Measurements from ENCODE around the gene GAN.

The GAN gene

DNA sequence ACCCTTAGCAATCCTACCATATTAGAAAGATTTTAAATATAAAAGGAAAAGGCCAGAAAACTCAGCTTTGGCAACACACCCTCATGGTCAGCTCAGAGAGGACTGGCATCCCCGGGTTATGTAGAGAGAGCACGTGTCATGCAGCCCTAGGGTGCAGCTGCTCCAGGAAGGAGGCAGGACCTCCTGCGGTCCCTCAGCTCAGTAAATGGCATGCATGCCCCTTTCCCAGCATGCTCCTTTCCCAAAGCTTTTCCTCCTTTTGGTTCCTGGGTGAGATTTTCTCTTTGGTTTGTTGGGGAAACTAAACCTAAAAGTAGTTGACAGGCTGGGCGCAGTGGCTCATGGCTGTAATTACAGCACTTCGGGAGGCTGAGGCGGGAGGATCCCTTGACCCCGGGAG lies 3.9 kb downstream of the GAN start:
- TF ChIP-seq, protein P1, sequence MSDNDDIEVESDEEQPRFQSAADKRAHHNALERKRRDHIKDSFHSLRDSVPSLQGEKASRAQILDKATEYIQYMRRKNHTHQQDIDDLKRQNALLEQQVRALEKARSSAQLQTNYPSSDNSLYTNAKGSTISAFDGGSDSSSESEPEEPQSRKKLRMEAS (IDR thresholded peaks at IDR 0.05): peak; percentile 26; the same call in 1 of the 2 replicates
- no peak for TF ChIP-seq YY1 (IDR thresholded peaks at IDR 0.05; ENCODE audit: low read depth)

DNA sequence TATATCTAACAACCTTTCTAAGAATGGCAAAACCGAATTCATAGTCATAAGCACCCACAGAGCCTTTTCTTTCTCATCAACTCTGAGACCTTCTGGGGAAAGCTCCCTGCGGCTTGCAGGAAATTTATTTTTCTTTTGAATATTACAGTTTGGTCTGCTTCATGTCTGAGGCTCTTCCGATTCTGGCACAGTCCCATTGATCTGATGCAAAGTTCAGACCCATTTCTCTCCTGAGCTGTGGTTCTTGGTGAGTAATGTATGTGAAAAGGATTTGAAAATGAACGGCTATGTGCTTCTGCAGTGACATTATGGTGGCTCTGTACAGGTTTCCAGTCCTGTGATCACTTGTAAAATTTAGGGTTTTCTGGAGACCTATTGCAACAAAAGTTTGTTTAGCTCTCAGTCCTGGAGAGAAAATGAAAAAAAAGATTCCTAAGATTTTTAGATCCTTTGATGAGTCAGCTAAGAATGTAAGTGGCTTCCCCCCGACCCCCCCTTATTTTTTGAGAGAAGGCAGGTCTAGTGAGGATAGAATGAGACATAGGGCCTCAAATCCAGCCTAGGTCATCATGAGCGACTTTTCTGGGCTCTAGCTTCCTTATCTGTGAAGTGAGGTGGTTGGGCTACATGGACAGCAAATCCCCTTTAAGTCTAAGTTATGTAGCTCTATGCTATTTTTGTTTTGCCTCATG lies 4.6 kb downstream of the GAN start:
- TF ChIP-seq TCF12 (IDR thresholded peaks at IDR 0.05; ENCODE audit: low read depth) (no peak), TAF1 (IDR thresholded peaks at IDR 0.05; ENCODE audit: low read depth) (no peak), YY1 (IDR thresholded peaks at IDR 0.05; ENCODE audit: low read depth) (no peak), RAD21 (IDR thresholded peaks at IDR 0.05; ENCODE audit: low read depth) (no peak), TEAD4 (IDR thresholded peaks at IDR 0.05) (no peak), NFIC (IDR thresholded peaks at IDR 0.05) (no peak), EP300 (IDR thresholded peaks at IDR 0.05; ENCODE audit: borderline replicate concordance) (no peak), CREB1 (IDR thresholded peaks at IDR 0.05; ENCODE audit: low read depth) (no peak), CEBPB (IDR thresholded peaks at IDR 0.05) (no peak), FOXM1 (IDR thresholded peaks at IDR 0.05; ENCODE audit: borderline replicate concordance, low read depth) (no peak), ZBTB7A (IDR thresholded peaks at IDR 0.05; ENCODE audit: low read depth) (no peak), EGR1 (IDR thresholded peaks at IDR 0.05) (no peak)
- TF ChIP-seq, protein P1 (IDR thresholded peaks at IDR 0.05): no peak
- TF ChIP-seq, protein P2, sequence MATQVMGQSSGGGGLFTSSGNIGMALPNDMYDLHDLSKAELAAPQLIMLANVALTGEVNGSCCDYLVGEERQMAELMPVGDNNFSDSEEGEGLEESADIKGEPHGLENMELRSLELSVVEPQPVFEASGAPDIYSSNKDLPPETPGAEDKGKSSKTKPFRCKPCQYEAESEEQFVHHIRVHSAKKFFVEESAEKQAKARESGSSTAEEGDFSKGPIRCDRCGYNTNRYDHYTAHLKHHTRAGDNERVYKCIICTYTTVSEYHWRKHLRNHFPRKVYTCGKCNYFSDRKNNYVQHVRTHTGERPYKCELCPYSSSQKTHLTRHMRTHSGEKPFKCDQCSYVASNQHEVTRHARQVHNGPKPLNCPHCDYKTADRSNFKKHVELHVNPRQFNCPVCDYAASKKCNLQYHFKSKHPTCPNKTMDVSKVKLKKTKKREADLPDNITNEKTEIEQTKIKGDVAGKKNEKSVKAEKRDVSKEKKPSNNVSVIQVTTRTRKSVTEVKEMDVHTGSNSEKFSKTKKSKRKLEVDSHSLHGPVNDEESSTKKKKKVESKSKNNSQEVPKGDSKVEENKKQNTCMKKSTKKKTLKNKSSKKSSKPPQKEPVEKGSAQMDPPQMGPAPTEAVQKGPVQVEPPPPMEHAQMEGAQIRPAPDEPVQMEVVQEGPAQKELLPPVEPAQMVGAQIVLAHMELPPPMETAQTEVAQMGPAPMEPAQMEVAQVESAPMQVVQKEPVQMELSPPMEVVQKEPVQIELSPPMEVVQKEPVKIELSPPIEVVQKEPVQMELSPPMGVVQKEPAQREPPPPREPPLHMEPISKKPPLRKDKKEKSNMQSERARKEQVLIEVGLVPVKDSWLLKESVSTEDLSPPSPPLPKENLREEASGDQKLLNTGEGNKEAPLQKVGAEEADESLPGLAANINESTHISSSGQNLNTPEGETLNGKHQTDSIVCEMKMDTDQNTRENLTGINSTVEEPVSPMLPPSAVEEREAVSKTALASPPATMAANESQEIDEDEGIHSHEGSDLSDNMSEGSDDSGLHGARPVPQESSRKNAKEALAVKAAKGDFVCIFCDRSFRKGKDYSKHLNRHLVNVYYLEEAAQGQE (IDR thresholded peaks at IDR 0.05; ENCODE audit: low read depth): no peak
- TF ChIP-seq, protein P3, sequence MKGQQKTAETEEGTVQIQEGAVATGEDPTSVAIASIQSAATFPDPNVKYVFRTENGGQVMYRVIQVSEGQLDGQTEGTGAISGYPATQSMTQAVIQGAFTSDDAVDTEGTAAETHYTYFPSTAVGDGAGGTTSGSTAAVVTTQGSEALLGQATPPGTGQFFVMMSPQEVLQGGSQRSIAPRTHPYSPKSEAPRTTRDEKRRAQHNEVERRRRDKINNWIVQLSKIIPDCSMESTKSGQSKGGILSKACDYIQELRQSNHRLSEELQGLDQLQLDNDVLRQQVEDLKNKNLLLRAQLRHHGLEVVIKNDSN (IDR thresholded peaks at IDR 0.05): no peak

DNA sequence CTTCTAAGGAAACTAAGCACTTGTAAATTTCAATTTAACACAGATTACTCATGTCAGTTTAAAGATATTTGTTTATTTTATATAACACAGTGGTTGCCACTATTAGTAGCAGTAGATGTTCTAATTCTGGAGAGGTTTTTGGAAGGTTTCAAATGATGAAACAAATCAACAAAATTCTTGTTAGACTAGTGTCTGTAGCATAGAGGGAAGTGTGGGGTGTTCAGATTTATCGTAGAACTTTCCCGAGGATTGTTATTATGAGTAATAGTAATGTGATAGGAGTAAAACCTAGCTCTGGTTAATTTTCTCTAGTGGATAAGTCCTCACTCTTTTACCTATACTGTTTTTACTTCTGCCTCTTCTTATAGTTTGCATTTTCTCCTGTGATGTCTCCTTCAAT lies 6.3 kb downstream of the GAN start:
- TF ChIP-seq, protein P1 (IDR thresholded peaks at IDR 0.05): no peak

DNA sequence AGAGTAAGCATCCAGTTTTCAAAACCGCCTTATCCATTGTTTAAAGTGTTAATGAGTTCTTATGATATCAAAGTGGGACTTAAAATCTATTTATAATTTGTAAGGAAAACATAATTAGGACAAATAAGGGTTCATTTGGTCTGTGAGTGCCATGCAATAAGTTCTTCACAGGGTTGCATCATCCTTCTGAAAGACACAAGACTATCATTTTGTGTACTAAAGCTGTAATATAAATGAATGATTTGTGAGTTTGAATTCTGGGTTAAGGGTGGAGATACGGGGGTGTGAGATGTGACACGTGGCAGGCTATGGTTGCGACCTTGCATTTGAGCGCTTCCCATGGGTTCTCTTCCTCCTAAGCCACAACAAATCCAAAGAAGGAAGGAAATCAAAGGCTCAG lies 6.8 kb downstream of the GAN start:
- TF ChIP-seq, protein P1 (IDR thresholded peaks at IDR 0.05): no peak

DNA sequence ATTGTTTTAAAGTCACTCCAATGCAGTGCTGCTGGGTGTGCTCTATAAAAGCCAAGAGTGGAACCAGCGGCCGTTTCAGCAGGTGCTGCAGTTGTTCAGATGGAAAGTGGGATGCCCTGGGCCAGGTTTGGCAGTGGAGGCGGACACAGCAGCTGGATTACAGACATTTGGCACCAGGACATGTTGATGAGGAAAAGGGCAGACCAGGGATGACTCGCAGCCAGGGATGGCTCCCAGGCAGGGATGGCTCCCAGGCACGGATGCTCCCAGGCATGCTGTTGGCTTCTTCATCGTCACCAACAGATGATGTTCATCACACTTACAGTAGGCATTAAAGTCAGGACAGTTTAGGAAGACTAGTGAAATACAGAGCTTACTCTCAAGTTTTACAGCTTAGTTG lies 10.0 kb downstream of the GAN start:
- TF ChIP-seq CEBPB (IDR thresholded peaks at IDR 0.05) (no peak), FOXM1 (IDR thresholded peaks at IDR 0.05; ENCODE audit: borderline replicate concordance, low read depth) (no peak), CREB1 (IDR thresholded peaks at IDR 0.05; ENCODE audit: low read depth) (no peak), RAD21 (IDR thresholded peaks at IDR 0.05; ENCODE audit: low read depth) (no peak), YY1 (IDR thresholded peaks at IDR 0.05; ENCODE audit: low read depth) (no peak), TCF12 (IDR thresholded peaks at IDR 0.05; ENCODE audit: low read depth) (no peak), TAF1 (IDR thresholded peaks at IDR 0.05; ENCODE audit: low read depth) (no peak), NFIC (IDR thresholded peaks at IDR 0.05) (no peak), TEAD4 (IDR thresholded peaks at IDR 0.05) (no peak), ZBTB7A (IDR thresholded peaks at IDR 0.05; ENCODE audit: low read depth) (no peak), EGR1 (IDR thresholded peaks at IDR 0.05) (no peak), EP300 (IDR thresholded peaks at IDR 0.05; ENCODE audit: borderline replicate concordance) (no peak)
- TF ChIP-seq, protein P3 (IDR thresholded peaks at IDR 0.05): no peak
- TF ChIP-seq, protein P1 (IDR thresholded peaks at IDR 0.05): no peak
- TF ChIP-seq, protein P2 (IDR thresholded peaks at IDR 0.05; ENCODE audit: low read depth): no peak

DNA sequence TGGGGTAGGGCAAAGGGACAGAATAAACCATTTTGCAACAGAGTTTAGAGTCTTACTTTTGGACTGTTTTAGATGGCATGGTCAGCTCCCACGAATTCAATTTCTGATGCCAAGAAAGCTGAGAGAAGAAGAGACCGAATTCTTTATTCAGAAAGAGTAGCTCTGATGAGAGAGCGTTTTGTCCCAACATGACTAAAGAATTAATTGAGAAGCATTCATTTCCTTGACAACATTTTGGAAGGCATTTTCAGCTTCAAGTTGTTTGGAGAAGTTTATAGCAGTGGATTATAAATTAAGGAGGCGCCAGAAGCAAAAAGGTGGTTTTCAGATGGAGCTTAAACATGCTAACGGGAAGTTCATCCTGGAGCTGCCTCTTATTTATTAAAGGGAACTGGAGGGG lies 12.2 kb downstream of the GAN start:
- TF ChIP-seq CREB1 (IDR thresholded peaks at IDR 0.05; ENCODE audit: low read depth): no peak
- no peak for TF ChIP-seq ZBTB7A (IDR thresholded peaks at IDR 0.05; ENCODE audit: low read depth)
- no peak for TF ChIP-seq EGR1 (IDR thresholded peaks at IDR 0.05)
- TF ChIP-seq NFIC (IDR thresholded peaks at IDR 0.05): no peak
- no peak for TF ChIP-seq TCF12 (IDR thresholded peaks at IDR 0.05; ENCODE audit: low read depth)
- TF ChIP-seq EP300 (IDR thresholded peaks at IDR 0.05; ENCODE audit: borderline replicate concordance): no peak
- TF ChIP-seq, protein P3 (IDR thresholded peaks at IDR 0.05): no peak
- no peak for TF ChIP-seq RAD21 (IDR thresholded peaks at IDR 0.05; ENCODE audit: low read depth)
- TF ChIP-seq TAF1 (IDR thresholded peaks at IDR 0.05; ENCODE audit: low read depth): no peak
- TF ChIP-seq YY1 (IDR thresholded peaks at IDR 0.05; ENCODE audit: low read depth): no peak
- TF ChIP-seq, protein P1 (IDR thresholded peaks at IDR 0.05): no peak
- TF ChIP-seq, protein P2 (IDR thresholded peaks at IDR 0.05; ENCODE audit: low read depth): no peak
- no peak for TF ChIP-seq CEBPB (IDR thresholded peaks at IDR 0.05)
- TF ChIP-seq TEAD4 (IDR thresholded peaks at IDR 0.05): no peak
